GM12874 (cell line): ENCODE measurements around the gene PKD2.

Source experiments
- TF ChIP-seq, protein P1 (sequence below): IDR thresholded peaks from 2 replicates; pipeline ENCODE4 v1.5.1; 2011; ENCODE audit warnings: low read depth, mild to moderate bottlenecking, control low read depth, low read length, moderate library complexity; ENCODE audit not compliant: insufficient read depth

The PKD2 gene

DNA sequence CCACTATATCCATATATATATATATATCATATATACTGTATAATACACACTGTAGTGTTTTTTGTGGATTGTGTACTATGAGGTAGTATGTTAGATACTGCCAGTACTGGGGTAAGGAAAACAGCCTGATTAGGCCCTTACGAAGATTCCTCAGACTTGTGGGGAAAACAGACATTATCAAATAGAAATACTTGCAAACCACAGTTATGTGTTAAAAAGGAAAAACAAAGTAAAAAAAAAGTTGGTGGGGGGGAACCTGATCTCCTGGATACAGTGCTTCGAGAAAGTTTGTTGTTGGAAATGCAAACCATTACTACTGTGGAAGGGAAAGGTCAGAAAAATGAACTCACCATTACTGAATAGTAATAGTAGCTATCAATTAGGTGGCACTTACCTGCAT lies 53.0 kb downstream of the PKD2 start:
- TF ChIP-seq, protein P1, sequence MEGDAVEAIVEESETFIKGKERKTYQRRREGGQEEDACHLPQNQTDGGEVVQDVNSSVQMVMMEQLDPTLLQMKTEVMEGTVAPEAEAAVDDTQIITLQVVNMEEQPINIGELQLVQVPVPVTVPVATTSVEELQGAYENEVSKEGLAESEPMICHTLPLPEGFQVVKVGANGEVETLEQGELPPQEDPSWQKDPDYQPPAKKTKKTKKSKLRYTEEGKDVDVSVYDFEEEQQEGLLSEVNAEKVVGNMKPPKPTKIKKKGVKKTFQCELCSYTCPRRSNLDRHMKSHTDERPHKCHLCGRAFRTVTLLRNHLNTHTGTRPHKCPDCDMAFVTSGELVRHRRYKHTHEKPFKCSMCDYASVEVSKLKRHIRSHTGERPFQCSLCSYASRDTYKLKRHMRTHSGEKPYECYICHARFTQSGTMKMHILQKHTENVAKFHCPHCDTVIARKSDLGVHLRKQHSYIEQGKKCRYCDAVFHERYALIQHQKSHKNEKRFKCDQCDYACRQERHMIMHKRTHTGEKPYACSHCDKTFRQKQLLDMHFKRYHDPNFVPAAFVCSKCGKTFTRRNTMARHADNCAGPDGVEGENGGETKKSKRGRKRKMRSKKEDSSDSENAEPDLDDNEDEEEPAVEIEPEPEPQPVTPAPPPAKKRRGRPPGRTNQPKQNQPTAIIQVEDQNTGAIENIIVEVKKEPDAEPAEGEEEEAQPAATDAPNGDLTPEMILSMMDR = no peak

DNA sequence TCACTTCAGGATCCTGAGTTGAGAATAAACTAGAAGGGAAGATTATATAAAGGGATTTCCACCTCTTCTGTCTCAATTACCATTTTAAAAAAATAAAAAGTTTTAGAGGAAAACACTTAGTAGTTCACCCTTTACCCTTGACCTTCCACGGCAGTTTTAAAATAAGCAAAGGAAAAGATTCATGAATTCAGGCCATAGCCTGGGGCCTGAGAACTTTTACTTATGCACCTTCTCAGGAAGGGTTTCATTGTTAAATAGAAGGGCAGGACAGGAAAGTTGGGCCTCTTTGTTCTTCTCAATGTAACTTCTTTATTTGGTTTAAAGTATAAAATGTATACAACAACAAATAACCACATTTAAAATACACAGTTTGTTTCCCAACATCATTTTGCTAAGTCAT lies 54.9 kb downstream of the PKD2 start:
- TF ChIP-seq, protein P1 = no peak

DNA sequence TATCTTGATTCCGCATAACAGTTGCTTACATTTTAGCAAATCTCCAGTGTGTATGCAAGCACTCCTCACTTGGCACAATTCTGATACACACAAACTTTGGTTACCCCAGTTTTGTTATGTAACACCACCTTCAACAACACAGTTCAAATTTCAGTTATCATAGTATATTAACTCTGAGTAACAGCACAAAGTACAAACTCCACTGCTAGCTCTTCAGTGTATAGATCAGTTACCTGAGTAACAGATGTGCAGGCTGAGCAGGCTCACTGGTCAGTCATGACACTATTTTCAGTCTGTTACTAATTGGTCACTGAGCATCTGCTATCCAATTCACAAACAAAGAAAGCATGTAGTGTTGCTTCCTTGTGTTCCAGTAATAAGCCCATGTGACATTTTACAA lies 55.4 kb downstream of the PKD2 start:
- TF ChIP-seq, protein P1 = no peak

DNA sequence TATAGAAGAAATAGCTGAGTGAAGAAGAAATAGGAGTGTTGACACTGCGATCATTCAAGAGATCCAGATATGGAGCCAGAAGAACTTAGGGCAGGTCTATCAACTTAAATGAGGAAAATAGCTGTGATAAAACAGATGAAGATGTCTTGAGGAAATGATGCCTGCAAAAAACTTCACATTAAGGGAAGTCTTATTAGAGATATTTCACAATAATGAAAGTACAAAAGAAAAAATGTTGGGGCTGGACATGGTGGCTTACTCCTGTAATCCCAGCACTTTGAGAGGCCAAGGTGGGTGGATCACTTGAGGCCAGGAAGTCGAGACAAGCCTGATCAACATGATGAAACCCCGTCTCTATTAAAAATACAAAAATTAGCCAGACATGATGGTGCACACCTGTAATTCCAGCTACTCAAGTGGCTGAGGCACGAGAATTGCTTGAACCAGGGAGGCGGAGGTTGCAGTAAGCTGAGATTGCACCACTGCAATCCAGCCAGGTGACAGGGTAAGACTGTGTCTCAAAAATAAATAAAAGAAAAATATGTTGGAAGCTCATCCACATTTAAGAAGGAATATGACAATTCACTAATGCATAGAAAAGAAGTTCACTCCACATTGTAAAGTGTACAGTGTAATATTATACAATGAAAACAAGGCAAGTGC lies 56.3 kb downstream of the PKD2 start:
- TF ChIP-seq, protein P1 = no peak

DNA sequence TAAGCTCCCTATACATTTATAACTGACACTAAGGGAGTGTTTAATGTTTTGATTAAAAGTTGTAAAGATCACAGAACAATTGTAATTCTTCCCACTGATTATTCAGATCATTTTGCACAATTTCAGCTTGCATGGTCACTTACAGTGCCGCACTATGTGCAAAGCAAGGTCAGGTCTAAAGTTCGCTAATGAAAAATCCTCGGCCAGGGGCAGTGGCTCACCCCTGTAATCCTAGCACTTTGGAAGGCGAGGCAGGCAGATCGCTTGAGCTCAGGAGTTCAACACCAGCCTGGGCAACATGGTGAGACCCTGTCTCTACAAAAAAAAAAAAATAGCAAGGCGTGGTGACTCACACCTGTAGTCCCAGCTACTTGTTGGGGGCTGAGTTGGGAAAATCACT lies 57.0 kb downstream of the PKD2 start:
- TF ChIP-seq, protein P1 = no peak

DNA sequence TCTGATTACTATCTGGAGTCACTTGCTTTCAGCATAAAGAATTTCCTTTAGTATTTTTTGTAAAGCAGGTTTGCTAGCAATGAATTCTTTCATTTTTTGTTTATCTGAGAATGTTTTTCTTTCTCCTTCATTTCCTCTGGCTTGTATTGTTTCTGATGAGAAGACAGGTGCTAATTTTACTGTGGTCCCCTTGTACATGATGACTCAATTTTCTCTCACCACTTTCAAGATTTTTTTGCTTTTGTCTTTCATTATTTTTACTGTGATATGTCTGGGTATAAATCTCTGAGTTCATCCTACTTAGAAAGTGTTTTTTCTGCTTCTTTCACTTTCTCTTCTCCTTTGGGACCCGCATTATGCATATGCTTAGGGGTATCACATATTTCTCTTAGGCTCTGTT lies 62.6 kb downstream of the PKD2 start:
- TF ChIP-seq, protein P1 = no peak

DNA sequence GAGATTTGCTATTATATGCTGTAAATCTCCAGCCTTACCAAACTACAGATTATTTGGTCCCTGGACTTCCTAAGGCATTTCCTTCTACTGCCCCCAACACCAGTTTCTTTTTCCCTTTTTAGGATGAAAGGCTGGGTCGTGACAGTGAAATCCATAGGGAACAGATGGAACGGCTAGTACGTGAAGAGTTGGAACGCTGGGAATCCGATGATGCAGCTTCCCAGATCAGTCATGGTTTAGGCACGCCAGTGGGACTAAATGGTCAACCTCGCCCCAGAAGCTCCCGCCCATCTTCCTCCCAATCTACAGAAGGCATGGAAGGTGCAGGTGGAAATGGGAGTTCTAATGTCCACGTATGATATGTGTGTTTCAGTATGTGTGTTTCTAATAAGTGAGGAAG lies 67.9 kb downstream of the PKD2 start:
- TF ChIP-seq, protein P1 = no peak

DNA sequence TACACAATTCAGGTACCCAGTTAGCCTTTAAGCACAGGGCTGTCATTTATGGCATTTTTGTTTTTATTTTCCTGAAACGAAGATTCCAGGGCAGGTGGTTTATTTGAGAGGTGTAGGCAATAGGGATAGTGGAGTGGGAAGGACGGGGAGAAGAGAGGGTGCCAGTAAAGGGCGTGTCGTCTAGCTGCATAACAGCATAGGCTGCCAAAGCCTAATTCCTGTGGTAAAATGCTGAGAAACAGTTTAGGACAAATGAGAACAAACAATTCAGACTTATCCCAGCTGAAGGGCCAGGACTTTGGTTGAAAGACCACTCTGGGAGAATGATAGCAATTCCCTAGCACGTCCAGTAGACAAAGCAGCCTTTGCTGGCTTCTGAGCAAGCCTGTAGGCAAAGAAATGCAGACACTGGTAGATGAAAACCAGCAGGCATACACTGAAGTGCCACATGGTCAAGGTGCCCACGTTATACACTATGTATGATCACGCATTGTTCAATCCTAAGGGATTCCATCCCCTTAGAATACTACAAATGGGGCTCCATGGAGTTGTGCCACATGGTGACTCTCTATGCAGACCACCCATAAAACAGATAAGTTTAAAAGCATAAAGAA lies 70.6 kb downstream of the PKD2 start:
- TF ChIP-seq, protein P1 = no peak
